Aorta (tissue), 5 donors: Measurements from ENCODE around the gene TPSAB1. TPM values are rescaled to one million over a fixed set of nuclear protein-coding genes. Genes with fewer than 3 reads are reported as not detected.

Experiments
- ATAC-seq: fragments of 200-7000 bp; cut with Tn5 transposase; one replicate; pipeline ENCODE4 v1.9.1; 2022; ENCODE audit warnings: moderate library complexity; ENCODE audit not compliant: low FRiP score
- DNase-seq, 2 donors: peaks; one replicate each; pipeline ENCODE4 v3.0.0-alpha.2; 2020
- H3K27ac ChIP-seq, 2 donors: one replicate each; pipeline ENCODE4 v1.5.1; 2013; ENCODE audit warnings: low read length in 2 of 2, mild to moderate bottlenecking in 2 of 2, moderate library complexity in 2 of 2, control low read depth in 1 of 2, inconsistent platforms in 1 of 2, low read depth in 1 of 2
- H3K27me3 ChIP-seq, 2 donors: one replicate each; pipeline ENCODE4 v1.6.1; 2013; ENCODE audit warnings: control low read depth in 1 of 2, low read length in 1 of 2, mild to moderate bottlenecking in 1 of 2, moderate library complexity in 1 of 2; ENCODE audit not compliant: insufficient read depth in 2 of 2, control insufficient read depth in 1 of 2
- H3K36me3 ChIP-seq, 2 donors: one replicate each; pipeline ENCODE4 v1.6.1; 2013; ENCODE audit warnings: control low read depth in 1 of 2, low read length in 1 of 2, mild to moderate bottlenecking in 1 of 2; ENCODE audit not compliant: insufficient read depth in 2 of 2, control insufficient read depth in 1 of 2
- H3K4me1 ChIP-seq, 2 donors: one replicate each; pipeline ENCODE4 v1.6.1; 2013; ENCODE audit warnings: low read length in 2 of 2, control low read depth in 1 of 2, mild to moderate bottlenecking in 1 of 2, moderate library complexity in 1 of 2; ENCODE audit not compliant: insufficient read depth in 2 of 2, control insufficient read depth in 1 of 2
- H3K4me3 ChIP-seq, 2 donors: one replicate each; pipeline ENCODE4 v1.5.1; 2013; ENCODE audit warnings: low read length in 2 of 2, control low read depth in 1 of 2, mild to moderate bottlenecking in 1 of 2
- H3K9me3 ChIP-seq: one replicate; pipeline ENCODE4 v1.6.1; 2013; ENCODE audit warnings: mild to moderate bottlenecking, low read length; ENCODE audit not compliant: control insufficient read depth
- WGBS, 2 donors: extraction: QIAGEN DNeasy Blood & Tissue Kit; methylation state at CpG; one replicate each; pipeline ENCODE4 v1.1.7; 2013; 5-methylcytosine and 5-hydroxymethylcytosine counted together
- intact Hi-C, 2 donors: fragments of 100-400 bp; cut with DNase I; formaldehyde crosslinking; loops; one replicate each; pipeline versions ENCODE4 v1.14.2 to v1.15.0; 2022
- polyA plus RNA-seq, 2 donors: library from polyadenylated mRNA; stranded (reverse); fragments of 200-250 nt; gene quantifications; one replicate each; pipeline ENCODE4 v1.2.3, GENCODE V29; 2013
- total RNA-seq, 2 donors: library from RNA; stranded (reverse); fragmentation: NEBNext Ultra II Directional; extraction: Animal tissue kit (Norgen Biotek cat#: 25700); gene quantifications; one replicate each; pipeline ENCODE4 v1.2.1, GENCODE V29; 2021
- donor health status: healthy with polysubstance abuse.
- donor health status: Bipolar disorder and iron deficiency.
- donor health status: DM: no; HTN: no; CAD: no.
- donor health status: DM: no; HTN: no; CAD: no.
- donor health status: DM: yes; HTN: yes; CAD: no.

The TPSAB1 gene
- total and polyA plus RNA-seq, 4 donors, result 3.0 to 38.0 (median 8.0) TPM

GRCh38 chr16:1206326-1206725 is 34.2 kb upstream of the TPSAB1 start:
- DNase-seq (no peak), ATAC-seq (no peak)
- H3K36me3 ChIP-seq, result no peaks in the 10 kb centered on the region
- no peaks in the 10 kb centered on the region for H3K27me3 ChIP-seq
- 80 to 84% methylated on average over 9 of the region's 9 CpGs for WGBS, 2 donors
- H3K4me3 ChIP-seq, result no peak overlapping the region
- H3K4me1 ChIP-seq, result no peaks in the 10 kb centered on the region
- no peaks in the 10 kb centered on the region for H3K9me3 ChIP-seq
- intact Hi-C loops, result no loop called here
- no peak overlapping the region for H3K27ac ChIP-seq

- no peak for DNase-seq
- no peak overlapping the region for H3K27ac ChIP-seq
- H3K27me3 ChIP-seq, result no peaks in the 10 kb centered on the region
- ATAC-seq, result no peak
- no peaks in the 10 kb centered on the region for H3K4me1 ChIP-seq
- 87 to 88% methylated on average over 13 to 16 of the region's 16 CpGs for WGBS, 2 donors
- no peaks in the 10 kb centered on the region for H3K9me3 ChIP-seq
- H3K4me3 ChIP-seq, result no peak overlapping the region
- H3K36me3 ChIP-seq, result no peaks in the 10 kb centered on the region
- intact Hi-C loops, result no loop called here
Observed at GRCh38 chr16:1206786-1207185, 33.7 kb upstream of the TPSAB1 start.

- no peaks in the 10 kb centered on the region for H3K36me3 ChIP-seq
- no peaks in the 10 kb centered on the region for H3K4me1 ChIP-seq
- no peak overlapping the region for H3K27ac ChIP-seq
- ATAC-seq, result no peak
- no peak overlapping the region for H3K4me3 ChIP-seq
- H3K27me3 ChIP-seq, result no peaks in the 10 kb centered on the region
- intact Hi-C loops, result no loop called here
- DNase-seq, result no peak
- no peaks in the 10 kb centered on the region for H3K9me3 ChIP-seq
- WGBS, 2 donors, result 83 to 87% methylated on average over 20 to 22 of the region's 22 CpGs
Observed at GRCh38 chr16:1208239-1208830, 32.2 kb upstream of the TPSAB1 start.

GRCh38 chr16:1209081-1209480 is 31.4 kb upstream of the TPSAB1 start:
- Histone ChIP-seq H3K27ac (no peak overlapping the region), H3K36me3 (no peaks in the 10 kb centered on the region), H3K4me1 (no peaks in the 10 kb centered on the region), H3K4me3 (no peak overlapping the region), H3K27me3 (no peaks in the 10 kb centered on the region), H3K9me3 (no peaks in the 10 kb centered on the region)
- intact Hi-C loops, result no loop called here
- 92 to 94% methylated on average over 43 of the region's 43 CpGs for WGBS, 2 donors
- DNase-seq (no peak), ATAC-seq (no peak)

GRCh38 chr16:1210461-1210860 is 30.0 kb upstream of the TPSAB1 start:
- DNase-seq, result no peak
- WGBS, 2 donors, result 85 to 90% methylated on average over 23 of the region's 23 CpGs
- H3K9me3 ChIP-seq, result no peaks in the 10 kb centered on the region
- ATAC-seq, result no peak
- H3K4me3 ChIP-seq, result no peak overlapping the region
- no peak overlapping the region for H3K27ac ChIP-seq
- H3K36me3 ChIP-seq, result no peaks in the 10 kb centered on the region
- intact Hi-C loops, result loop anchor here in 1 of 2 donors (10.0 kb wide), 1 partner anchor 54 kb away; no protein-coding TSS in a partner anchor
- no peaks in the 10 kb centered on the region for H3K27me3 ChIP-seq
- no peaks in the 10 kb centered on the region for H3K4me1 ChIP-seq

- H3K36me3 ChIP-seq, result no peaks in the 10 kb centered on the region
Observed at GRCh38 chr16:1211451-1212268, 28.8 kb upstream of the TPSAB1 start.

GRCh38 chr16:1212616-1213194 is 27.8 kb upstream of the TPSAB1 start:
- 95 to 96% methylated on average over 39 to 40 of the region's 40 CpGs for WGBS, 2 donors
- Histone ChIP-seq H3K27me3 (no peaks in the 10 kb centered on the region), H3K36me3 (no peaks in the 10 kb centered on the region), H3K4me1 (no peaks in the 10 kb centered on the region), H3K9me3 (no peaks in the 10 kb centered on the region), H3K27ac (no peak overlapping the region), H3K4me3 (no peak overlapping the region)
- DNase-seq, result no peak
- intact Hi-C loops, result loop anchor here in 1 of 2 donors (10.0 kb wide), 1 partner anchor 52 kb away; no protein-coding TSS in a partner anchor
- ATAC-seq, result no peak

More at GRCh38 chr16:1211451-1212268, 28.8 kb upstream of the TPSAB1 start:
- H3K4me3 ChIP-seq, result no peak overlapping the region
- intact Hi-C loops, result loop anchor here in 1 of 2 donors (10.0 kb wide), 1 partner anchor 53 kb away; no protein-coding TSS in a partner anchor
- H3K27ac ChIP-seq, result no peak overlapping the region
- DNase-seq, result no peak
- H3K9me3 ChIP-seq, result no peaks in the 10 kb centered on the region
- ATAC-seq, result no peak
- WGBS, 2 donors, result 95% methylated on average over 65 of the region's 65 CpGs
- H3K27me3 ChIP-seq, result no peaks in the 10 kb centered on the region
- no peaks in the 10 kb centered on the region for H3K4me1 ChIP-seq

GRCh38 chr16:1213231-1213630 is 27.3 kb upstream of the TPSAB1 start:
- Histone ChIP-seq H3K4me3 (no peak overlapping the region), H3K27ac (no peak overlapping the region), H3K27me3 (no peaks in the 10 kb centered on the region), H3K36me3 (no peaks in the 10 kb centered on the region), H3K4me1 (no peaks in the 10 kb centered on the region), H3K9me3 (no peaks in the 10 kb centered on the region)
- DNase-seq (no peak), ATAC-seq (no peak)
- 86 to 88% methylated on average over 8 of the region's 8 CpGs for WGBS, 2 donors
- intact Hi-C loops, result loop anchor here in 1 of 2 donors (10.0 kb wide), 1 partner anchor 52 kb away; no protein-coding TSS in a partner anchor
